GM23338 (cell line): ENCODE results near the gene POLR3E. TPM values are rescaled to one million over a fixed set of nuclear protein-coding genes. Genes with fewer than 3 reads are reported as not detected.

Source experiments
- ATAC-seq: fragments of 200-7000 bp; cut with Tn5 transposase; 3 replicates; pipeline ENCODE4 v1.9.1; 2020
- DNase-seq: peaks from one replicate; pipeline ENCODE4 v3.0.0-alpha.2; 2015; ENCODE audit warnings: low spot score
- H2AFZ ChIP-seq: fragments of 200-600 bp; sonication (generic); 2 replicates; pipeline ENCODE4 v1.8.0; 2016; ENCODE audit warnings: antibody characterized with exemption, mild to moderate bottlenecking, moderate library complexity
- H3F3A ChIP-seq: fragments of 200-600 bp; sonication (generic); replicated peaks from 2 replicates; pipeline ENCODE4 v1.8.0; 2017; ENCODE audit warnings: antibody characterized with exemption, mixed run types, low read depth
- H3K27ac ChIP-seq: fragments of 200-600 bp; sonication (generic); 2 replicates; pipeline ENCODE4 v1.6.1; 2016; ENCODE audit warnings: low read depth
- H3K27me3 ChIP-seq: fragments of 200-600 bp; sonication (generic); 2 replicates; pipeline ENCODE4 v1.8.0; 2016; ENCODE audit warnings: mild to moderate bottlenecking, mixed run types, moderate library complexity; ENCODE audit not compliant: insufficient read depth
- H3K36me3 ChIP-seq: fragments of 200-600 bp; sonication (generic); 2 replicates; pipeline ENCODE4 v1.8.0; 2016; ENCODE audit warnings: mild to moderate bottlenecking; ENCODE audit not compliant: insufficient read depth
- H3K4me1 ChIP-seq: fragments of 200-600 bp; sonication (generic); 2 replicates; pipeline ENCODE4 v1.8.0; 2016; ENCODE audit warnings: mild to moderate bottlenecking, moderate library complexity; ENCODE audit not compliant: insufficient read depth
- H3K4me2 ChIP-seq: fragments of 200-600 bp; sonication (generic); 2 replicates; pipeline ENCODE4 v1.7.1; 2017; ENCODE audit warnings: mixed run types
- H3K4me3 ChIP-seq: fragments of 200-600 bp; sonication (generic); 2 replicates; pipeline ENCODE4 v1.6.1; 2016; ENCODE audit warnings: mixed run types
- H3K79me2 ChIP-seq: fragments of 200-600 bp; sonication (generic); replicated peaks from 2 replicates; pipeline ENCODE4 v1.8.0; 2017; ENCODE audit warnings: mild to moderate bottlenecking; ENCODE audit not compliant: insufficient read depth
- H3K9me2 ChIP-seq: fragments of 200-600 bp; sonication (generic); 2 replicates; pipeline ENCODE4 v1.8.0; 2017; ENCODE audit not compliant: insufficient read depth
- H4K20me1 ChIP-seq: fragments of 200-600 bp; sonication (generic); replicated peaks from 2 replicates; pipeline ENCODE4 v1.8.0; 2017; ENCODE audit warnings: mild to moderate bottlenecking; ENCODE audit not compliant: insufficient read depth
- H3K27ac Mint-ChIP-seq: 2 replicates; pipeline ENCODE4 v1.8.0; 2020; ENCODE audit warnings: inconsistent platforms, mild to moderate bottlenecking, moderate library complexity, mixed read lengths
- H3K27me3 Mint-ChIP-seq: 3 replicates; pipeline ENCODE4 v1.8.0; 2022; ENCODE audit warnings: low read depth, mild to moderate bottlenecking, moderate library complexity, mixed read lengths, inconsistent platforms; ENCODE audit not compliant: insufficient read depth, poor library complexity
- H3K36me3 Mint-ChIP-seq: 3 replicates; pipeline ENCODE4 v1.8.0; 2021; ENCODE audit warnings: low read depth, mild to moderate bottlenecking, inconsistent platforms, moderate library complexity, mixed read lengths
- H3K4me1 Mint-ChIP-seq: 3 replicates; pipeline ENCODE4 v1.8.0; 2020; ENCODE audit warnings: mild to moderate bottlenecking, inconsistent platforms, mixed read lengths
- H3K4me3 Mint-ChIP-seq: 3 replicates; pipeline ENCODE4 v1.8.0; 2021; ENCODE audit warnings: moderate library complexity, mild to moderate bottlenecking, inconsistent platforms, mixed read lengths
- H3K9me3 Mint-ChIP-seq: 3 replicates; pipeline ENCODE4 v1.8.0; 2020; ENCODE audit warnings: moderate library complexity, mild to moderate bottlenecking, inconsistent platforms, mixed read lengths
- CREB1 ChIP-seq: fragments of 250-450 bp; sonication (Bioruptor Pico); IDR thresholded peaks from 2 replicates; pipeline ENCODE4 v1.5.0; 2020; ENCODE audit warnings: low read depth, mild to moderate bottlenecking, moderate library complexity
- EZH2 ChIP-seq: fragments of 200-600 bp; sonication (generic); IDR thresholded peaks from one replicate; pipeline ENCODE4 v1.8.0; 2017; ENCODE audit warnings: antibody characterized with exemption, mild to moderate bottlenecking, low read depth; ENCODE audit not compliant: unreplicated experiment
- EZH2phosphoT487 ChIP-seq: fragments of 200-600 bp; sonication (generic); IDR thresholded peaks from one replicate; pipeline ENCODE4 v1.8.1; 2018; ENCODE audit warnings: antibody characterized with exemption; ENCODE audit not compliant: unreplicated experiment
- JUNB ChIP-seq: IDR thresholded peaks from one replicate; pipeline ENCODE4 v1.6.1; 2016; ENCODE audit warnings: antibody characterized with exemption; ENCODE audit not compliant: unreplicated experiment
- NANOG ChIP-seq: IDR thresholded peaks from 2 replicates; pipeline ENCODE4 v1.6.1; 2016; ENCODE audit warnings: antibody characterized with exemption, borderline replicate concordance
- POLR2AphosphoS5 ChIP-seq: IDR thresholded peaks from 2 replicates; pipeline ENCODE4 v1.6.1; 2016; ENCODE audit warnings: antibody characterized with exemption, low read depth
- STAT1 ChIP-seq: IDR thresholded peaks from one replicate; pipeline ENCODE4 v1.6.1; 2016; ENCODE audit warnings: antibody characterized with exemption; ENCODE audit not compliant: unreplicated experiment
- ZNF114 ChIP-seq: fragments of 250-450 bp; sonication (Bioruptor Pico); IDR thresholded peaks from 2 replicates; pipeline ENCODE4 v1.5.0; 2020; ENCODE audit warnings: mild to moderate bottlenecking, moderate library complexity
- polyA plus RNA-seq: library from polyadenylated mRNA; unstranded; fragments of >200 nt; fragmentation: Nextera tagmentation; extraction: Ambion mirVana; gene quantifications from 2 replicates; pipeline ENCODE4 v1.2.1, GENCODE V29; 2016
- total RNA-seq: library from RNA; depleted of rRNA; stranded (reverse); fragments of >200 nt; shearing (Covaris generic); gene quantifications from 2 replicates; pipeline ENCODE4 v1.2.3, GENCODE V29; 2014
- TF ChIP-seq, protein P1 (sequence below): IDR thresholded peaks from 2 replicates; pipeline ENCODE4 v1.6.1; 2016; ENCODE audit warnings: antibody characterized with exemption
- TF ChIP-seq, protein P2 (sequence below), 2 experiments: fragments of 200-600 bp in 1 of 2; sonication (generic) in 1 of 2; conservative IDR thresholded peaks; 2 replicates each; pipeline versions ENCODE4 v1.5.1 to v1.6.1; 2016 to 2017; ENCODE audit warnings: antibody characterized with exemption in 2 of 2, low read depth in 2 of 2, mild to moderate bottlenecking in 2 of 2, moderate library complexity in 1 of 2
- TF ChIP-seq, protein P3 (sequence below): fragments of 250-450 bp; sonication (Bioruptor Pico); IDR thresholded peaks from 2 replicates; pipeline ENCODE4 v1.5.0; 2020; ENCODE audit warnings: mild to moderate bottlenecking, moderate library complexity
- TF ChIP-seq, protein P4 (sequence below): IDR thresholded peaks from one replicate; pipeline ENCODE4 v1.6.1; 2018; ENCODE audit warnings: antibody characterized with exemption; ENCODE audit not compliant: unreplicated experiment

Gene POLR3E
- total and polyA plus RNA-seq, 2 experiments from 2014 or later: 62.7 to 141 TPM

DNA sequence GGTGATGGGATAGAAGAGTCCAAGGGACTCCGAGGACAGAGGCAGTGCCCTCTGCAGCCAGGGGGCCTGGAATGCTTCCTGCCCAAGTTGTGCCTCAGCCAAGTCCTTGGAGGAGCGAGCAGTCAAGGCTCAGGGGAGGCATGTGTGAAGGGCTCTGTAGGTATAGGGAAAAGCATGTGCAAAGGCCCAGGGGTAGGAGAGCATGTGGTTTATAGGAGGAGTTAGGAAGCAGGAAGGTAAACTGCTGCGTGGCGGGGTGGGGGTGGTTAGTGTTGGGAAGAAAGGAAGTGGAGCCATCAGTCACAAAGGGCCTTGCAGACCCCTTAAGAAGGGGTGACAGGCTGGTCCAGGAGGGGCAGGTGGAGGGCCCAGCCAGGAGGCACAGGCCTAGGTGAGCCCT lies 7.2 kb downstream of the POLR3E start (continued):
- TF ChIP-seq EZH2: no peak

DNA sequence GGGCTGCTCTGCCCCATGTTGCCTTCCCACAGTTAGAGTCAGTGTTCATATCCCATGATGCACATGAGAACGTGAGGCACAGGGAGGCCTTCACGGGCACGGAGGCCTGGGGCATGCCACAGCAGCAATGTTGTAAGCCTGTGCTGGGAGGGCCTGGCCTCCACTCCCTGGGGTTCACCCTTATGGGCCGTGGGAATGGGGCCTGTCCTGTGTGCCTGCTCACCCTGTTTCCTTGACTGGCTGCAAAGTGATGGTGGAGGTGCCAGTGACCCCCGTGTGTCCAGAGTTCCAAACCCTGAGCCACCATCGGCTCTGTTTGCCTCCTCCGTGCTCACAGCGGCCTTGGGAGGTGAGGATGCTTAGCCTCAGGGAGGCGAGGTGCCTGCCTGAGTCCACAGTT lies 9.6 kb downstream of the POLR3E start:
- Mint-ChIP-seq H3K27me3 (peaks cover 12% of the 10 kb centered on the region), H3K4me3 (no peak overlapping the region), H3K4me1 (no peaks in the 10 kb centered on the region), H3K9me3 (no peaks in the 10 kb centered on the region; the same call in 2 of the 3 replicates), H3K27ac (no peak overlapping the region), H3K36me3 (peaks cover 68% of the 10 kb centered on the region)
- no peak for DNase-seq
- no peaks in the 10 kb centered on the region for H3K9me2 ChIP-seq
- no peak overlapping the region for H3K4me2 ChIP-seq
- H3K27me3 ChIP-seq: no peaks in the 10 kb centered on the region
- H3F3A ChIP-seq: peaks cover 13% of the 10 kb centered on the region; the same call in 1 of the 2 replicates
- peaks cover 8% of the 10 kb centered on the region; the same call in 1 of the 2 replicates for H3K36me3 ChIP-seq
- H3K79me2 ChIP-seq: peaks cover 50% of the 10 kb centered on the region
- no peaks in the 10 kb centered on the region for H3K4me1 ChIP-seq
- no peak overlapping the region for H3K27ac ChIP-seq
- TF ChIP-seq EZH2: no peak
- TF ChIP-seq, protein P1, sequence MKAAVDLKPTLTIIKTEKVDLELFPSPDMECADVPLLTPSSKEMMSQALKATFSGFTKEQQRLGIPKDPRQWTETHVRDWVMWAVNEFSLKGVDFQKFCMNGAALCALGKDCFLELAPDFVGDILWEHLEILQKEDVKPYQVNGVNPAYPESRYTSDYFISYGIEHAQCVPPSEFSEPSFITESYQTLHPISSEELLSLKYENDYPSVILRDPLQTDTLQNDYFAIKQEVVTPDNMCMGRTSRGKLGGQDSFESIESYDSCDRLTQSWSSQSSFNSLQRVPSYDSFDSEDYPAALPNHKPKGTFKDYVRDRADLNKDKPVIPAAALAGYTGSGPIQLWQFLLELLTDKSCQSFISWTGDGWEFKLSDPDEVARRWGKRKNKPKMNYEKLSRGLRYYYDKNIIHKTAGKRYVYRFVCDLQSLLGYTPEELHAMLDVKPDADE: no peak
- TF ChIP-seq JUNB: no peak
- no peak for TF ChIP-seq ZNF114
- TF ChIP-seq, protein P2, sequence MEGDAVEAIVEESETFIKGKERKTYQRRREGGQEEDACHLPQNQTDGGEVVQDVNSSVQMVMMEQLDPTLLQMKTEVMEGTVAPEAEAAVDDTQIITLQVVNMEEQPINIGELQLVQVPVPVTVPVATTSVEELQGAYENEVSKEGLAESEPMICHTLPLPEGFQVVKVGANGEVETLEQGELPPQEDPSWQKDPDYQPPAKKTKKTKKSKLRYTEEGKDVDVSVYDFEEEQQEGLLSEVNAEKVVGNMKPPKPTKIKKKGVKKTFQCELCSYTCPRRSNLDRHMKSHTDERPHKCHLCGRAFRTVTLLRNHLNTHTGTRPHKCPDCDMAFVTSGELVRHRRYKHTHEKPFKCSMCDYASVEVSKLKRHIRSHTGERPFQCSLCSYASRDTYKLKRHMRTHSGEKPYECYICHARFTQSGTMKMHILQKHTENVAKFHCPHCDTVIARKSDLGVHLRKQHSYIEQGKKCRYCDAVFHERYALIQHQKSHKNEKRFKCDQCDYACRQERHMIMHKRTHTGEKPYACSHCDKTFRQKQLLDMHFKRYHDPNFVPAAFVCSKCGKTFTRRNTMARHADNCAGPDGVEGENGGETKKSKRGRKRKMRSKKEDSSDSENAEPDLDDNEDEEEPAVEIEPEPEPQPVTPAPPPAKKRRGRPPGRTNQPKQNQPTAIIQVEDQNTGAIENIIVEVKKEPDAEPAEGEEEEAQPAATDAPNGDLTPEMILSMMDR (conservative IDR thresholded peaks at IDR 0.05; ENCODE audit: low read depth in 2 of 2): no peak
- TF ChIP-seq, protein P3, sequence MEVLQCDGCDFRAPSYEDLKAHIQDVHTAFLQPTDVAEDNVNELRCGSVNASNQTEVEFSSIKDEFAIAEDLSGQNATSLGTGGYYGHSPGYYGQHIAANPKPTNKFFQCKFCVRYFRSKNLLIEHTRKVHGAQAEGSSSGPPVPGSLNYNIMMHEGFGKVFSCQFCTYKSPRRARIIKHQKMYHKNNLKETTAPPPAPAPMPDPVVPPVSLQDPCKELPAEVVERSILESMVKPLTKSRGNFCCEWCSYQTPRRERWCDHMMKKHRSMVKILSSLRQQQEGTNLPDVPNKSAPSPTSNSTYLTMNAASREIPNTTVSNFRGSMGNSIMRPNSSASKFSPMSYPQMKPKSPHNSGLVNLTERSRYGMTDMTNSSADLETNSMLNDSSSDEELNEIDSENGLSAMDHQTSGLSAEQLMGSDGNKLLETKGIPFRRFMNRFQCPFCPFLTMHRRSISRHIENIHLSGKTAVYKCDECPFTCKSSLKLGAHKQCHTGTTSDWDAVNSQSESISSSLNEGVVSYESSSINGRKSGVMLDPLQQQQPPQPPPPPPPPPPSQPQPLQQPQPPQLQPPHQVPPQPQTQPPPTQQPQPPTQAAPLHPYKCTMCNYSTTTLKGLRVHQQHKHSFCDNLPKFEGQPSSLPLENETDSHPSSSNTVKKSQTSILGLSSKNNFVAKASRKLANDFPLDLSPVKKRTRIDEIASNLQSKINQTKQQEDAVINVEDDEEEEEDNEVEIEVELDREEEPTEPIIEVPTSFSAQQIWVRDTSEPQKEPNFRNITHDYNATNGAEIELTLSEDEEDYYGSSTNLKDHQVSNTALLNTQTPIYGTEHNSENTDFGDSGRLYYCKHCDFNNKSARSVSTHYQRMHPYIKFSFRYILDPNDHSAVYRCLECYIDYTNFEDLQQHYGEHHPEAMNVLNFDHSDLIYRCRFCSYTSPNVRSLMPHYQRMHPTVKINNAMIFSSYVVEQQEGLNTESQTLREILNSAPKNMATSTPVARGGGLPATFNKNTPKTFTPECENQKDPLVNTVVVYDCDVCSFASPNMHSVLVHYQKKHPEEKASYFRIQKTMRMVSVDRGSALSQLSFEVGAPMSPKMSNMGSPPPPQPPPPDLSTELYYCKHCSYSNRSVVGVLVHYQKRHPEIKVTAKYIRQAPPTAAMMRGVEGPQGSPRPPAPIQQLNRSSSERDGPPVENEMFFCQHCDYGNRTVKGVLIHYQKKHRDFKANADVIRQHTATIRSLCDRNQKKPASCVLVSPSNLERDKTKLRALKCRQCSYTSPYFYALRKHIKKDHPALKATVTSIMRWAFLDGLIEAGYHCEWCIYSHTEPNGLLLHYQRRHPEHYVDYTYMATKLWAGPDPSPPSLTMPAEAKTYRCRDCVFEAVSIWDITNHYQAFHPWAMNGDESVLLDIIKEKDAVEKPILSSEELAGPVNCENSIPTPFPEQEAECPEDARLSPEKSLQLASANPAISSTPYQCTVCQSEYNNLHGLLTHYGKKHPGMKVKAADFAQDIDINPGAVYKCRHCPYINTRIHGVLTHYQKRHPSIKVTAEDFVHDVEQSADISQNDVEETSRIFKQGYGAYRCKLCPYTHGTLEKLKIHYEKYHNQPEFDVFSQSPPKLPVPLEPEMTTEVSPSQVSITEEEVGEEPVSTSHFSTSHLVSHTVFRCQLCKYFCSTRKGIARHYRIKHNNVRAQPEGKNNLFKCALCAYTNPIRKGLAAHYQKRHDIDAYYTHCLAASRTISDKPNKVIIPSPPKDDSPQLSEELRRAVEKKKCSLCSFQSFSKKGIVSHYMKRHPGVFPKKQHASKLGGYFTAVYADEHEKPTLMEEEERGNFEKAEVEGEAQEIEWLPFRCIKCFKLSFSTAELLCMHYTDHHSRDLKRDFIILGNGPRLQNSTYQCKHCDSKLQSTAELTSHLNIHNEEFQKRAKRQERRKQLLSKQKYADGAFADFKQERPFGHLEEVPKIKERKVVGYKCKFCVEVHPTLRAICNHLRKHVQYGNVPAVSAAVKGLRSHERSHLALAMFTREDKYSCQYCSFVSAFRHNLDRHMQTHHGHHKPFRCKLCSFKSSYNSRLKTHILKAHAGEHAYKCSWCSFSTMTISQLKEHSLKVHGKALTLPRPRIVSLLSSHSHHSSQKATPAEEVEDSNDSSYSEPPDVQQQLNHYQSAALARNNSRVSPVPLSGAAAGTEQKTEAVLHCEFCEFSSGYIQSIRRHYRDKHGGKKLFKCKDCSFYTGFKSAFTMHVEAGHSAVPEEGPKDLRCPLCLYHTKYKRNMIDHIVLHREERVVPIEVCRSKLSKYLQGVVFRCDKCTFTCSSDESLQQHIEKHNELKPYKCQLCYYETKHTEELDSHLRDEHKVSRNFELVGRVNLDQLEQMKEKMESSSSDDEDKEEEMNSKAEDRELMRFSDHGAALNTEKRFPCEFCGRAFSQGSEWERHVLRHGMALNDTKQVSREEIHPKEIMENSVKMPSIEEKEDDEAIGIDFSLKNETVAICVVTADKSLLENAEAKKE (CRISPR knock-in tag): no peak
- TF ChIP-seq POLR2AphosphoS5: no peak
- TF ChIP-seq EZH2phosphoT487: no peak
- TF ChIP-seq, protein P4, sequence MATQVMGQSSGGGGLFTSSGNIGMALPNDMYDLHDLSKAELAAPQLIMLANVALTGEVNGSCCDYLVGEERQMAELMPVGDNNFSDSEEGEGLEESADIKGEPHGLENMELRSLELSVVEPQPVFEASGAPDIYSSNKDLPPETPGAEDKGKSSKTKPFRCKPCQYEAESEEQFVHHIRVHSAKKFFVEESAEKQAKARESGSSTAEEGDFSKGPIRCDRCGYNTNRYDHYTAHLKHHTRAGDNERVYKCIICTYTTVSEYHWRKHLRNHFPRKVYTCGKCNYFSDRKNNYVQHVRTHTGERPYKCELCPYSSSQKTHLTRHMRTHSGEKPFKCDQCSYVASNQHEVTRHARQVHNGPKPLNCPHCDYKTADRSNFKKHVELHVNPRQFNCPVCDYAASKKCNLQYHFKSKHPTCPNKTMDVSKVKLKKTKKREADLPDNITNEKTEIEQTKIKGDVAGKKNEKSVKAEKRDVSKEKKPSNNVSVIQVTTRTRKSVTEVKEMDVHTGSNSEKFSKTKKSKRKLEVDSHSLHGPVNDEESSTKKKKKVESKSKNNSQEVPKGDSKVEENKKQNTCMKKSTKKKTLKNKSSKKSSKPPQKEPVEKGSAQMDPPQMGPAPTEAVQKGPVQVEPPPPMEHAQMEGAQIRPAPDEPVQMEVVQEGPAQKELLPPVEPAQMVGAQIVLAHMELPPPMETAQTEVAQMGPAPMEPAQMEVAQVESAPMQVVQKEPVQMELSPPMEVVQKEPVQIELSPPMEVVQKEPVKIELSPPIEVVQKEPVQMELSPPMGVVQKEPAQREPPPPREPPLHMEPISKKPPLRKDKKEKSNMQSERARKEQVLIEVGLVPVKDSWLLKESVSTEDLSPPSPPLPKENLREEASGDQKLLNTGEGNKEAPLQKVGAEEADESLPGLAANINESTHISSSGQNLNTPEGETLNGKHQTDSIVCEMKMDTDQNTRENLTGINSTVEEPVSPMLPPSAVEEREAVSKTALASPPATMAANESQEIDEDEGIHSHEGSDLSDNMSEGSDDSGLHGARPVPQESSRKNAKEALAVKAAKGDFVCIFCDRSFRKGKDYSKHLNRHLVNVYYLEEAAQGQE: no peak
- no peak for TF ChIP-seq CREB1
- TF ChIP-seq STAT1: no peak
- TF ChIP-seq NANOG: no peak
- ATAC-seq: no peak
- no peak overlapping the region for H2AFZ ChIP-seq
- peaks cover 17% of the 10 kb centered on the region for H4K20me1 ChIP-seq
- H3K4me3 ChIP-seq: no peak overlapping the region
